Measurements from ENCODE around the gene MAML3.

The MAML3 gene

DNA sequence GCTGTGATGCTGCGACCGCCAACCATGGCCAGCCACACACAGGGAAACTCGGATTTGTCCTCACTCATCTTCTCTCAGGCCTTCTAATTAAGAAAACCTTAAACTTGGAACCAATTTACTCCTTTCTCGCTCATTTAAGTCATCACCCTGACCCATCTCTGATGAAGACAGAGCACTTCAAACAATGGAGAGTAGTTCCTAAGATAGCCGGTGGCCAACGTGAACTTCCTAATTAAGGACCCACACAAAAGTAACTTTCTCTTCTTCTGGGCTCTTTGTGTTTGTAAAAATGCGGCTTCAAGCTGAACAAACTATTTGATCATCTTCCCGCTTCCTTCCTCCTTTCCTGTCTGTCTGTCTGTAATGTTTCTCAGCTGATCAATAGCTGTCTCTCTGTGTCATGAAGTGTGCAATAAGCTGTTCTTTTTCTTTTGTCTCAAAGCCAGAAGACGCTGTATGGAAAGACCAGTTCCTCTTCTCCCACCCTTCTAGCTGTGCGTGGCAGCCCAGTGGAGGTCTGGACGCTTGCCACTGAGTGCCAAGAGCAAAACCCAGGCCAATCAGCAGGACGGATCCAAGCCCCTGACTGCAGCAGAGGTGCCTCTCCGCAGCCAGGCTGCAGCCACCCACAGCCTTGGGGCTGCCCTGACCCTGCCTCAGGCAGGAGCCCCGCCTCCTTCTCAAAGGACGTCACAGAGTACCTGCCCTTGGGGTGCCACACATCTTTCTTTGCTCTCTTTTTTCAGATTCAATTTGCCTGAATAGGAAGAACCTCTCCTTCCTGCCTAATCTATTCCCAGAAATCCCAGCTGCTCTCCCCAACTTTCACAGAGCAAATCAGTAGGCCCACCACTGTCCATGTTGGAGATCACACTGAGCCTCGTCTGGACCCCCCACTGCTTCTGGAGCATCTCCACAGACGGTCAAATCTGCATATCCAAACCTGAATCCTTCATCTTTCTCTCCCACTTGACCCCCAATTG is 59.3 kb downstream of the MAML3 start:
- TF ChIP-seq, protein P1, sequence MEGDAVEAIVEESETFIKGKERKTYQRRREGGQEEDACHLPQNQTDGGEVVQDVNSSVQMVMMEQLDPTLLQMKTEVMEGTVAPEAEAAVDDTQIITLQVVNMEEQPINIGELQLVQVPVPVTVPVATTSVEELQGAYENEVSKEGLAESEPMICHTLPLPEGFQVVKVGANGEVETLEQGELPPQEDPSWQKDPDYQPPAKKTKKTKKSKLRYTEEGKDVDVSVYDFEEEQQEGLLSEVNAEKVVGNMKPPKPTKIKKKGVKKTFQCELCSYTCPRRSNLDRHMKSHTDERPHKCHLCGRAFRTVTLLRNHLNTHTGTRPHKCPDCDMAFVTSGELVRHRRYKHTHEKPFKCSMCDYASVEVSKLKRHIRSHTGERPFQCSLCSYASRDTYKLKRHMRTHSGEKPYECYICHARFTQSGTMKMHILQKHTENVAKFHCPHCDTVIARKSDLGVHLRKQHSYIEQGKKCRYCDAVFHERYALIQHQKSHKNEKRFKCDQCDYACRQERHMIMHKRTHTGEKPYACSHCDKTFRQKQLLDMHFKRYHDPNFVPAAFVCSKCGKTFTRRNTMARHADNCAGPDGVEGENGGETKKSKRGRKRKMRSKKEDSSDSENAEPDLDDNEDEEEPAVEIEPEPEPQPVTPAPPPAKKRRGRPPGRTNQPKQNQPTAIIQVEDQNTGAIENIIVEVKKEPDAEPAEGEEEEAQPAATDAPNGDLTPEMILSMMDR (conservative IDR thresholded peaks at IDR 0.05): no peak
- H3K27ac ChIP-seq: peak overlapping the region; percentile 79

DNA sequence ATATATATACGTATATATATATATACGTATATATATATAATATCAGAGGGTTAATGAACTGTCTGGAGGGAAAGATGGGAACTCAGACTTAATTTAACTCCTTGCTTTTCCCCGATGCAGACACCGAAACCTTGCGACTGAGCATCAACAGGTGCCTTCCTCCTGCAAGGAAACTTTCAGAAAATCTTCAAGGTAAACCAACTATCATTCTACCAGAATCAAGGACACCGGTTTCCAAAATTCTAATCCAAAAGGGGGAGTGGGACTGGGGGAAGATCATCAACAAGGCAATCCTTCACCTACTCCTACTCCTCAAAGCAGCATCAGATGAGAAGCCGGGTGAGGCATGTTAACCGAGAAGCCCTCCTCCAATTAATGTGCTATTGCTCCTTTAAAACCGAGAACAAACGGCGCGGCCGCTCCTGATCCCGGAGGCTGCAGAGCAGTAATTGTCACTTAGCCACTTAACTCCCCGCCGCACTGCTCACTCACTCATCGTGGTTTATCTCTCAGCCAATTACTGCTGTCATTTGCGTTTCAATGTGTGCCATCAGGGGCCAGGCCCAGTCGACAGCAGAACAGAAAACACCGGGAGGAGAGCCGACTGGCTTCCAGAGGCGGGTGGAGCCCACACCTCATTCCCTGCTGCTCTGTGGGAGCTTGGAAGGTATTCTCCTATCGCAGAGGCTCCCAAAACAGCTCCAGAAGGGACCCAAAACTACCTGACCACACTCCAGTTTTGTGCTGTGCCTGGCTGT is 61.7 kb downstream of the MAML3 start:
- H3K27ac ChIP-seq: peak overlapping the region; percentile 79
- TF ChIP-seq, protein P1 (conservative IDR thresholded peaks at IDR 0.05): no peak

DNA sequence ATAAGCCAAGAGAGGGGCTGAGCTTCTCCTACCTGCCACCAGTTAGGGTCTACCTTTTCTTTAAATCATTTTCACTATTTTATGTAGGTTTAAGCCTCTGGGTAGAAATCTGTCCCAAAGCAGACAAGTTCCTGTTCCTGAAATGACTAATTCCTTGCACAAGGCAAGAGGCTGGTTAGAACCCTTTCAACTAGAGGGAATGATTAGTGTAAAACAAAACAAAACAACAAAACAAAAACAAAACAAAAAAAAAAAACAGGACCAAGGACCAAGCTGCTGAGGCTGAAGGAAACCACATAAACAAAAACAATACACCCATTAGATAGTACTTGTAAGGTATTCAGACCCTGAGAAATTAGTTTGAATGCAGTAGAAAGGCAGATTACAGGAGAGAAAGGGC is 62.7 kb downstream of the MAML3 start:
- peak overlapping the region; percentile 79 for H3K27ac ChIP-seq
- TF ChIP-seq, protein P1 (conservative IDR thresholded peaks at IDR 0.05): no peak

DNA sequence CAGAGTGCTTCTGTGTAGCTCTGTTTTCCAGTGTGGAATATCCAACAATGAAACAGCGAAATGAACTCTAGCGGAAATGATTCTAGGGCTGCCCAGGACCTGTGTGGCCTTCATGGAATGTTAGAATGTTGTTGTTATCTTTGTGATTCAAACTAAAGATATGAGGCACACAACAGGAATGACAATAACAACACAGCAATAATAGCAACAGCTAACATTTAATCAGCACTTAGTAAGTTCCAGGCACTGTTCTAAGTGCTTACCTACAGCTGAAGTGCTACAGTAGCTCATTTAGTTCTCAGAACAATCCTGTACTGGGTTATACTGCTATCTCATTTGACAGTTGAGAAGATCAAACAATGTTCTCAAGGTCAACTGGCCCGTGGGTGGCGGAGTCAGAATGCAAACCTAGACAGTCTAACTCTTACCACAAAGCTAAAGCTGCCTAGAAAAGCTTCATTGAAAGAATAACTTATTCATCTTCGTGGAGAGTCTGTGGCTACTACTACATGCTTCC is 63.7 kb downstream of the MAML3 start:
- TF ChIP-seq, protein P1 (conservative IDR thresholded peaks at IDR 0.05): no peak
- peak overlapping the region; percentile 79 for H3K27ac ChIP-seq

DNA sequence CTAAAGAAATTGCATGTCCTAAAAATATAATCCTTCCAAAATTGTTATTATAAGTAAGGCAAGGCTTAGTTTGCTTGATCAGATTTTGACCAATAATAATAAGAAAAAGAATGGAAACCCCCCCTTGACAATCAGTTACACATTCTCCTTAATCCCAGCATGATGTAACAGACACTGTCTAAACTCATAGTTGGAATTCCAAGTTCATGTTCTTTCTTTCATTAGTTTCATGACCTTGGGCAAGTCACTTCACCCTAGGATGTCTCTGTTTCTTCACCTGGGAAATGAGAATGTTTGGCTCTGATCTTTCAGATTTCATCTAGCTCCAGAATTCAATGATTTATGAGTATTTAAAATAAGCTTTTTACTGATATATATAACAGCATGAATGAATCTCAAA is 64.8 kb downstream of the MAML3 start:
- H3K27ac ChIP-seq: no peak overlapping the region
- TF ChIP-seq, protein P1 (conservative IDR thresholded peaks at IDR 0.05): no peak

DNA sequence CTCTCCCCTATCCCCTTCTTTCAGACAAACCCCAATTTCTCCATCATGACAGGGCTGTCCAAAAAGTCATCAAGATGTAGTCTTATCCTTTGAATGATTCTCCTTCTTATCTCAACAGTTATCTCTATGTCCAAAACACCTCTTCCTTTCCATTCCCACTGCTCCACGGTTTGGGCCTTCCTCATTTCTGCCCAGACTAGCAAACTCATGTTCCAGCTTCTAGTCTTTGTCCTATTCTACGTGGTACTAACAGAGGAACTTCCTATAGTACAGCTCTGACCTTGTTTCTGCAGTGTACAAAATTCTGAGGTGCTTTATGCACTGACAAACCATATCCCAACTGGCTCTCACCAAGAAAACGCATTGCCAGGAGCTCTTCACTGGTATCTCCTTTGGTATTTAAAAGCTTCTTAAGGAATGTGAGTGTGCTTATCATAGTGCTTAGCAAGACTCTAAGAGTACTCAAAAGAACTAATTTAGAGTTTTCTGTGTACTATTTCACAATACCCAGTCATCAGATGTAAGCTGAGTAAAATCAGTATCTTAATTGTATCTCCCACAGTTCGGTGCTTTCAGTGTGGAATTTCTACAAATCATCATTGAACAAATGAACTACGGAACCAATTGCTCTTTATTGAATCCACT is 65.5 kb downstream of the MAML3 start:
- H3K27ac ChIP-seq: peak overlapping the region; percentile 10; the same call in 1 of the 2 replicates
- TF ChIP-seq, protein P1 (conservative IDR thresholded peaks at IDR 0.05): no peak

Measured in VCaP (cell line).